ENCODE measurements around the gene DHH. TPM values are rescaled to one million over a fixed set of nuclear protein-coding genes. Genes with fewer than 3 reads are reported as not detected.

The DHH gene
- total and polyA plus RNA-seq, 9 of the 15 experiments (the other 6 are each of a cell fraction or from before 2014, with no cell fraction given), result 0.07 to 2.6 (median 0.54) TPM

- no peaks in the 10 kb centered on the region for H3K9me3 ChIP-seq (replicated peaks; ENCODE audit: control insufficient read depth, insufficient read depth, low read depth, low read length)
- intact Hi-C loops (cut with micrococcal nuclease), result no loop called here
- no peaks in the 10 kb centered on the region for H3K27me3 ChIP-seq (ENCODE audit: control insufficient read depth in 2 of 2, insufficient read depth in 2 of 2, low read length in 2 of 2)
- WGBS (ENCODE audit: insufficient coverage, low coverage, missing lambda C conversion rate), result 89% methylated on average over 10 of the region's 10 CpGs
- H4K20me1 ChIP-seq (replicated peaks; ENCODE audit: control insufficient read depth, insufficient read depth, low read length), result peaks cover 7% of the 10 kb centered on the region; the same call in 1 of the 2 replicates
- in situ Hi-C loops (cut with MboI), result no loop called here
- H3K4me3 ChIP-seq, result no peak overlapping the region
- no peak for ATAC-seq
- H2AFZ ChIP-seq (ENCODE audit: low read depth, low read length), result no peak overlapping the region
- DNase-seq (ENCODE audit: extremely low read depth in 1 of 4, low spot score in 3 of 4), result no peak
- TF ChIP-seq, protein P1, sequence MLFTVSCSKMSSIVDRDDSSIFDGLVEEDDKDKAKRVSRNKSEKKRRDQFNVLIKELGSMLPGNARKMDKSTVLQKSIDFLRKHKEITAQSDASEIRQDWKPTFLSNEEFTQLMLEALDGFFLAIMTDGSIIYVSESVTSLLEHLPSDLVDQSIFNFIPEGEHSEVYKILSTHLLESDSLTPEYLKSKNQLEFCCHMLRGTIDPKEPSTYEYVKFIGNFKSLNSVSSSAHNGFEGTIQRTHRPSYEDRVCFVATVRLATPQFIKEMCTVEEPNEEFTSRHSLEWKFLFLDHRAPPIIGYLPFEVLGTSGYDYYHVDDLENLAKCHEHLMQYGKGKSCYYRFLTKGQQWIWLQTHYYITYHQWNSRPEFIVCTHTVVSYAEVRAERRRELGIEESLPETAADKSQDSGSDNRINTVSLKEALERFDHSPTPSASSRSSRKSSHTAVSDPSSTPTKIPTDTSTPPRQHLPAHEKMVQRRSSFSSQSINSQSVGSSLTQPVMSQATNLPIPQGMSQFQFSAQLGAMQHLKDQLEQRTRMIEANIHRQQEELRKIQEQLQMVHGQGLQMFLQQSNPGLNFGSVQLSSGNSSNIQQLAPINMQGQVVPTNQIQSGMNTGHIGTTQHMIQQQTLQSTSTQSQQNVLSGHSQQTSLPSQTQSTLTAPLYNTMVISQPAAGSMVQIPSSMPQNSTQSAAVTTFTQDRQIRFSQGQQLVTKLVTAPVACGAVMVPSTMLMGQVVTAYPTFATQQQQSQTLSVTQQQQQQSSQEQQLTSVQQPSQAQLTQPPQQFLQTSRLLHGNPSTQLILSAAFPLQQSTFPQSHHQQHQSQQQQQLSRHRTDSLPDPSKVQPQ (CRISPR knock-in tag; IDR thresholded peaks at IDR 0.05; ENCODE audit: borderline replicate concordance), result no peak
- TF ChIP-seq BMI1 (IDR thresholded peaks at IDR 0.05; ENCODE audit: low read length) (no peak), KDM4B (IDR thresholded peaks at IDR 0.05; ENCODE audit: borderline replicate concordance in 2 of 2, low read depth in 1 of 2) (no peak), ZNF280A (IDR thresholded peaks at IDR 0.05; ENCODE audit: low read depth, partially characterized antibody) (no peak), RBM14 (IDR thresholded peaks at IDR 0.05; ENCODE audit: borderline replicate concordance, insufficient read depth, low read depth, low read length) (no peak), ZSCAN32 (CRISPR knock-in tag; IDR thresholded peaks at IDR 0.05) (no peak), GTF2B (IDR thresholded peaks at IDR 0.05; ENCODE audit: extremely low read depth, insufficient read length) (no peak), COPS2 (conservative IDR thresholded peaks at IDR 0.05) (no peak), TBL1XR1 (IDR thresholded peaks at IDR 0.05; ENCODE audit: low read length in 2 of 2) (no peak), MBD2 (IDR thresholded peaks at IDR 0.05; ENCODE audit: borderline replicate concordance, low read depth) (no peak), NFXL1 (CRISPR knock-in tag; IDR thresholded peaks at IDR 0.05) (no peak), CHD4 (IDR thresholded peaks at IDR 0.05; ENCODE audit: insufficient read depth, insufficient replicate concordance, low read depth, low read length, poor library complexity, severe bottlenecking) (no peak), ATF2 (CRISPR knock-in tag; IDR thresholded peaks at IDR 0.05) (no peak), CEBPG (CRISPR knock-in tag; IDR thresholded peaks at IDR 0.05) (no peak), CEBPG (tag; conservative IDR thresholded peaks at IDR 0.05 in 1 of 2, IDR thresholded peaks at IDR 0.05 in 1 of 2) (no peak), RBFOX2 (IDR thresholded peaks at IDR 0.05; ENCODE audit: low read depth, low read length) (no peak)
- no peaks in the 10 kb centered on the region for H3K9me1 ChIP-seq (ENCODE audit: control insufficient read depth, insufficient read depth, low read length)
- peaks cover 99% of the 10 kb centered on the region for H3K36me3 ChIP-seq (ENCODE audit: control insufficient read depth, insufficient read depth, low read length)
- no peak overlapping the region for H3K27ac ChIP-seq (ENCODE audit: extremely low read depth, low read depth, low read length)
- H3K9ac ChIP-seq (ENCODE audit: insufficient read depth in 1 of 2, low read depth in 2 of 2, low read length in 2 of 2), result no peak overlapping the region
- no peak for FAIRE-seq
- POLR2A ChIA-PET, result interaction anchor here (1.3 to 4.1 kb wide), 5 partner anchors 8 to 21 kb away, joined by 5 to 21 read pairs (median 7); no protein-coding TSS in a partner anchor
- no peak overlapping the region for H3K4me2 ChIP-seq (ENCODE audit: insufficient read depth, low read length)
- H3K79me2 ChIP-seq (ENCODE audit: control insufficient read depth, insufficient read depth, low read length), result peaks cover 8% of the 10 kb centered on the region; the same call in 2 of the 3 replicates
- CTCF ChIA-PET (ENCODE audit: low intra/inter-chr PET ratio), result no interaction called here
- H3K4me1 ChIP-seq (replicated peaks in 1 of 2; ENCODE audit: control insufficient read depth in 2 of 2, insufficient read depth in 2 of 2, low read length in 2 of 2), result no peaks in the 10 kb centered on the region
- no TSS peak for BruUV-seq (replicated peaks)
These were observed 45.6 kb downstream of the DHH start for GRCh38 chr12:49048953-49049352.
